ENCODE data around the gene PAK2.

- TF ChIP-seq CTCF (conservative IDR thresholded peaks at IDR 0.05 in 1 of 2, IDR thresholded peaks at IDR 0.05 in 1 of 2; ENCODE audit: extremely low read depth in 1 of 2, insufficient read depth in 1 of 2, low read depth in 1 of 2, low read length in 2 of 2) (no peak), EZH2 (IDR thresholded peaks at IDR 0.05; ENCODE audit: borderline replicate concordance, low read length) (no peak)
These were observed 26.9 kb upstream of the PAK2 start for GRCh38 chr3:196712514-196713413.

Measured in mammary epithelial cell (primary cell).